ENCODE measurements around the gene HSBP1L1. TPM values are rescaled to one million over a fixed set of nuclear protein-coding genes. Genes with fewer than 3 reads are reported as not detected.

The HSBP1L1 gene
- total and polyA plus RNA-seq, 2 of the 13 experiments (the other 11 are each of a cell fraction or from before 2014, with no cell fraction given) = 22.6 to 45.1 TPM

DNA sequence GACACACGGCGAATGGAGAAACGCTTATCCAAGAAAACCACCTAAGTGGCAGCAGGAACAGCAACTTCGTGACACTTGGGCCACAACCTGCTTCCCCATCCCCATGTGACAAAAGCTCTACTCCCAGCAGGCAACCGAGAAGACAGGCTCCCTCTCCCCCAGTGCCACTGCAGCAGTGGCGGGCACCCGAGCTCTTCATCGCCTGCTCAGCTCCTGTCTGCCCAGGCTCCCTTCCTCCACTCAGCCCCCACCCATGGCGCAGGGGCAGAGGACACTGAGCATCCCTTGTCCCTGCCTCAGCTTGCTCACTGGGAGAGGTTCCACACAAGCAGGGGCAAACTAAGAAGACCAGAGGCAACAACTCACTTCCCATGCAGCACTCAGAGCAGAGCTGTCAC is 35.9 kb upstream of the HSBP1L1 start:
- POLR2A ChIA-PET = no interaction called here
- no peaks in the 10 kb centered on the region for H3K27me3 ChIP-seq (ENCODE audit: control insufficient read depth in 1 of 2, insufficient read depth in 2 of 2, low read length in 2 of 2)
- 100% methylated on average over 6 of the region's 9 CpGs for WGBS (ENCODE audit: low lambda C conversion rate)
- DNase-seq (ENCODE audit: low spot score) (no peak), ATAC-seq (no peak), FAIRE-seq (no peak)
- no peak overlapping the region for H3K9ac ChIP-seq (ENCODE audit: insufficient read depth, low read depth, low read length)
- in situ Hi-C loops (cut with HindIII; ENCODE audit: extremely low pct_ligation_motif_present, low pct_unique_long_range_greater_than_20kb) = no loop called here
- H3K4me1 ChIP-seq (ENCODE audit: insufficient read depth, low read length) = peaks cover 6% of the 10 kb centered on the region
- peaks cover 9 to 49% of the 10 kb centered on the region in 2 experiments for H3K36me3 ChIP-seq (replicated peaks in 1 of 2; ENCODE audit: control insufficient read depth in 1 of 2, insufficient read depth in 2 of 2, low read length in 2 of 2)
- H3K27ac ChIP-seq (ENCODE audit: extremely low read length, insufficient read depth, low read length) = no peak overlapping the region
- intact Hi-C loops (cut with micrococcal nuclease; ENCODE audit: unreplicated experiment) = no loop called here
- CTCF ChIA-PET (ENCODE audit: low intra/inter-chr PET ratio, low total read pairs) = no interaction called here
- H3K4me3 ChIP-seq (replicated peaks in 1 of 3; ENCODE audit: insufficient read depth in 1 of 3, low read depth in 2 of 3, low read length in 3 of 3) = no peak overlapping the region
- H3K4me2 ChIP-seq (ENCODE audit: low read depth, low read length) = no peak overlapping the region
- H3K79me2 ChIP-seq (ENCODE audit: insufficient read depth, low read length) = peaks cover 79% of the 10 kb centered on the region
- H2AFZ ChIP-seq (ENCODE audit: low read length) = no peak overlapping the region
- peaks cover 58% of the 10 kb centered on the region for H4K20me1 ChIP-seq (ENCODE audit: insufficient read depth, low read length)
- no TSS peak for BruUV-seq (replicated peaks)
- H3K9me3 ChIP-seq (ENCODE audit: low read length) = peaks cover 11% of the 10 kb centered on the region
- TF ChIP-seq KAT7 (CRISPR knock-in tag; IDR thresholded peaks at IDR 0.05; ENCODE audit: borderline replicate concordance) = no peak
- TF ChIP-seq GTF3A (CRISPR knock-in tag; conservative IDR thresholded peaks at IDR 0.05) = no peak
- no peak for TF ChIP-seq DNMT3B (CRISPR knock-in tag; conservative IDR thresholded peaks at IDR 0.05)
- no peak for TF ChIP-seq ZSCAN30 (CRISPR knock-in tag; IDR thresholded peaks at IDR 0.05)
- no peak for TF ChIP-seq ZNF629 (CRISPR knock-in tag; conservative IDR thresholded peaks at IDR 0.05)
- TF ChIP-seq ZNF746 (CRISPR knock-in tag; IDR thresholded peaks at IDR 0.05) = no peak
- TF ChIP-seq, protein P1, sequence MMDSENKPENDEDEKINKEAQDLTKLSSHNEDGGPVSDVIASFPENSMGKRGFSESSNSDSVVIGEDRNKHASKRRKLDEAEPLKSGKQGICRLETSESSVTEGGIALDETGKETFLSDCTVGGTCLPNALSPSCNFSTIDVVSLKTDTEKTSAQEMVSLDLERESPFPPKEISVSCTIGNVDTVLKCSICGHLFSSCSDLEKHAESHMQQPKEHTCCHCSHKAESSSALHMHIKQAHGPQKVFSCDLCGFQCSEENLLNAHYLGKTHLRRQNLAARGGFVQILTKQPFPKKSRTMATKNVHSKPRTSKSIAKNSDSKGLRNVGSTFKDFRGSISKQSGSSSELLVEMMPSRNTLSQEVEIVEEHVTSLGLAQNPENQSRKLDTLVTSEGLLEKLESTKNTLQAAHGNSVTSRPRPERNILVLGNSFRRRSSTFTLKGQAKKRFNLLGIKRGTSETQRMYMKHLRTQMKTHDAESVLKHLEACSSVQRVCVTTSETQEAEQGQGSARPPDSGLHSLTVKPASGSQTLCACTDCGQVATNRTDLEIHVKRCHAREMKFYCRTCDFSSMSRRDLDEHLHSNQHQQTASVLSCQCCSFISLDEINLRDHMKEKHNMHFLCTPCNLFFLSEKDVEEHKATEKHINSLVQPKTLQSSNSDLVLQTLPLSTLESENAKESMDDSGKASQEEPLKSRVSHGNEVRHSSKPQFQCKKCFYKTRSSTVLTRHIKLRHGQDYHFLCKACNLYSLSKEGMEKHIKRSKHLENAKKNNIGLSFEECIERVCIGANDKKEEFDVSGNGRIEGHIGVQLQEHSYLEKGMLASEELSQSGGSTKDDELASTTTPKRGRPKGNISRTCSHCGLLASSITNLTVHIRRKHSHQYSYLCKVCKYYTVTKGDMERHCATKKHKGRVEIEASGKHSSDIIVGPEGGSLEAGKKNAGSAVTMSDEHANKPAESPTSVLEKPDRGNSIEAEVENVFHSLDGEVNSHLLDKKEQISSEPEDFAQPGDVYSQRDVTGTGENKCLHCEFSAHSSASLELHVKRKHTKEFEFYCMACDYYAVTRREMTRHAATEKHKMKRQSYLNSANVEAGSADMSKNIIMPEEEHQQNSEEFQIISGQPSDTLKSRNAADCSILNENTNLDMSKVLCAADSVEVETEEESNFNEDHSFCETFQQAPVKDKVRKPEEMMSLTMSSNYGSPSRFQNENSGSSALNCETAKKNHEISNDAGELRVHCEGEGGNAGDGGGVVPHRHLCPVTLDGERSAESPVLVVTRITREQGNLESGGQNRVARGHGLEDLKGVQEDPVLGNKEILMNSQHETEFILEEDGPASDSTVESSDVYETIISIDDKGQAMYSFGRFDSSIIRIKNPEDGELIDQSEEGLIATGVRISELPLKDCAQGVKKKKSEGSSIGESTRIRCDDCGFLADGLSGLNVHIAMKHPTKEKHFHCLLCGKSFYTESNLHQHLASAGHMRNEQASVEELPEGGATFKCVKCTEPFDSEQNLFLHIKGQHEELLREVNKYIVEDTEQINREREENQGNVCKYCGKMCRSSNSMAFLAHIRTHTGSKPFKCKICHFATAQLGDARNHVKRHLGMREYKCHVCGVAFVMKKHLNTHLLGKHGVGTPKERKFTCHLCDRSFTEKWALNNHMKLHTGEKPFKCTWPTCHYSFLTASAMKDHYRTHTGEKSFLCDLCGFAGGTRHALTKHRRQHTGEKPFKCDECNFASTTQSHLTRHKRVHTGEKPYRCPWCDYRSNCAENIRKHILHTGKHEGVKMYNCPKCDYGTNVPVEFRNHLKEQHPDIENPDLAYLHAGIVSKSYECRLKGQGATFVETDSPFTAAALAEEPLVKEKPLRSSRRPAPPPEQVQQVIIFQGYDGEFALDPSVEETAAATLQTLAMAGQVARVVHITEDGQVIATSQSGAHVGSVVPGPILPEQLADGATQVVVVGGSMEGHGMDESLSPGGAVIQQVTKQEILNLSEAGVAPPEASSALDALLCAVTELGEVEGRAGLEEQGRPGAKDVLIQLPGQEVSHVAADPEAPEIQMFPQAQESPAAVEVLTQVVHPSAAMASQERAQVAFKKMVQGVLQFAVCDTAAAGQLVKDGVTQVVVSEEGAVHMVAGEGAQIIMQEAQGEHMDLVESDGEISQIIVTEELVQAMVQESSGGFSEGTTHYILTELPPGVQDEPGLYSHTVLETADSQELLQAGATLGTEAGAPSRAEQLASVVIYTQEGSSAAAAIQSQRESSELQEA (CRISPR knock-in tag; IDR thresholded peaks at IDR 0.05; ENCODE audit: not compliant biosample characterization) = no peak
- TF ChIP-seq NFE2 (CRISPR knock-in tag; IDR thresholded peaks at IDR 0.05) = no peak
- TF ChIP-seq, protein P2, sequence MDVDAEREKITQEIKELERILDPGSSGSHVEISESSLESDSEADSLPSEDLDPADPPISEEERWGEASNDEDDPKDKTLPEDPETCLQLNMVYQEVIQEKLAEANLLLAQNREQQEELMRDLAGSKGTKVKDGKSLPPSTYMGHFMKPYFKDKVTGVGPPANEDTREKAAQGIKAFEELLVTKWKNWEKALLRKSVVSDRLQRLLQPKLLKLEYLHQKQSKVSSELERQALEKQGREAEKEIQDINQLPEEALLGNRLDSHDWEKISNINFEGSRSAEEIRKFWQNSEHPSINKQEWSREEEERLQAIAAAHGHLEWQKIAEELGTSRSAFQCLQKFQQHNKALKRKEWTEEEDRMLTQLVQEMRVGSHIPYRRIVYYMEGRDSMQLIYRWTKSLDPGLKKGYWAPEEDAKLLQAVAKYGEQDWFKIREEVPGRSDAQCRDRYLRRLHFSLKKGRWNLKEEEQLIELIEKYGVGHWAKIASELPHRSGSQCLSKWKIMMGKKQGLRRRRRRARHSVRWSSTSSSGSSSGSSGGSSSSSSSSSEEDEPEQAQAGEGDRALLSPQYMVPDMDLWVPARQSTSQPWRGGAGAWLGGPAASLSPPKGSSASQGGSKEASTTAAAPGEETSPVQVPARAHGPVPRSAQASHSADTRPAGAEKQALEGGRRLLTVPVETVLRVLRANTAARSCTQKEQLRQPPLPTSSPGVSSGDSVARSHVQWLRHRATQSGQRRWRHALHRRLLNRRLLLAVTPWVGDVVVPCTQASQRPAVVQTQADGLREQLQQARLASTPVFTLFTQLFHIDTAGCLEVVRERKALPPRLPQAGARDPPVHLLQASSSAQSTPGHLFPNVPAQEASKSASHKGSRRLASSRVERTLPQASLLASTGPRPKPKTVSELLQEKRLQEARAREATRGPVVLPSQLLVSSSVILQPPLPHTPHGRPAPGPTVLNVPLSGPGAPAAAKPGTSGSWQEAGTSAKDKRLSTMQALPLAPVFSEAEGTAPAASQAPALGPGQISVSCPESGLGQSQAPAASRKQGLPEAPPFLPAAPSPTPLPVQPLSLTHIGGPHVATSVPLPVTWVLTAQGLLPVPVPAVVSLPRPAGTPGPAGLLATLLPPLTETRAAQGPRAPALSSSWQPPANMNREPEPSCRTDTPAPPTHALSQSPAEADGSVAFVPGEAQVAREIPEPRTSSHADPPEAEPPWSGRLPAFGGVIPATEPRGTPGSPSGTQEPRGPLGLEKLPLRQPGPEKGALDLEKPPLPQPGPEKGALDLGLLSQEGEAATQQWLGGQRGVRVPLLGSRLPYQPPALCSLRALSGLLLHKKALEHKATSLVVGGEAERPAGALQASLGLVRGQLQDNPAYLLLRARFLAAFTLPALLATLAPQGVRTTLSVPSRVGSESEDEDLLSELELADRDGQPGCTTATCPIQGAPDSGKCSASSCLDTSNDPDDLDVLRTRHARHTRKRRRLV (CRISPR knock-in tag; IDR thresholded peaks at IDR 0.05) = no peak
- TF ChIP-seq, protein P3, sequence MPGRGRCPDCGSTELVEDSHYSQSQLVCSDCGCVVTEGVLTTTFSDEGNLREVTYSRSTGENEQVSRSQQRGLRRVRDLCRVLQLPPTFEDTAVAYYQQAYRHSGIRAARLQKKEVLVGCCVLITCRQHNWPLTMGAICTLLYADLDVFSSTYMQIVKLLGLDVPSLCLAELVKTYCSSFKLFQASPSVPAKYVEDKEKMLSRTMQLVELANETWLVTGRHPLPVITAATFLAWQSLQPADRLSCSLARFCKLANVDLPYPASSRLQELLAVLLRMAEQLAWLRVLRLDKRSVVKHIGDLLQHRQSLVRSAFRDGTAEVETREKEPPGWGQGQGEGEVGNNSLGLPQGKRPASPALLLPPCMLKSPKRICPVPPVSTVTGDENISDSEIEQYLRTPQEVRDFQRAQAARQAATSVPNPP (CRISPR knock-in tag; IDR thresholded peaks at IDR 0.05) = no peak
- TF ChIP-seq EZH2 (conservative IDR thresholded peaks at IDR 0.05; ENCODE audit: low read depth, low read length) = no peak
- TF ChIP-seq SMARCE1 (IDR thresholded peaks at IDR 0.05; ENCODE audit: borderline replicate concordance) = no peak

Data from HepG2 (cell line).